ENCODE results near the gene ANKFN1. TPM values are rescaled to one million over a fixed set of nuclear protein-coding genes. Genes with fewer than 3 reads are reported as not detected.

Gene ANKFN1
- total RNA-seq, 2 experiments from 2014 or later, result not detected

GRCh38 chr17:56125830-56126819, 27.1 kb upstream of the ANKFN1 start:
- ChIA-PET POLR2A (no interaction called here), CTCF (interaction anchor here (0.6 to 1.5 kb wide), 5 partner anchors 76 to 590 kb away, joined by 3 to 5 read pairs (median 3); no protein-coding TSS in a partner anchor)
- no peak overlapping the region for H3K27ac Mint-ChIP-seq
- DNase-seq (peak; percentile 13), ATAC-seq (no peak)
- H3K27me3 Mint-ChIP-seq, result no peaks in the 10 kb centered on the region
- no peak overlapping the region for H3K4me3 Mint-ChIP-seq
- intact Hi-C loops (cut with DNase I, micrococcal nuclease), result loop anchor here (2.0 to 5.0 kb wide), 3 partner anchors 193 to 591 kb away; no protein-coding TSS in a partner anchor
- H3K36me3 Mint-ChIP-seq (ENCODE audit: low read depth), result no peaks in the 10 kb centered on the region
- H3K4me1 Mint-ChIP-seq, result no peaks in the 10 kb centered on the region
- H3K9me3 Mint-ChIP-seq (ENCODE audit: low read depth), result no peaks in the 10 kb centered on the region

GRCh38 chr17:56130026-56130425, 23.2 kb upstream of the ANKFN1 start:
- intact Hi-C loops (cut with DNase I, micrococcal nuclease), result loop anchor here in 1 of 2 experiments (5.0 kb wide), 1 partner anchor 187 kb away; no protein-coding TSS in a partner anchor
- no peak overlapping the region for H3K27ac Mint-ChIP-seq
- ChIA-PET CTCF (no interaction called here), POLR2A (no interaction called here)
- H3K9me3 Mint-ChIP-seq (ENCODE audit: low read depth), result no peaks in the 10 kb centered on the region
- no peaks in the 10 kb centered on the region for H3K27me3 Mint-ChIP-seq
- H3K36me3 Mint-ChIP-seq (ENCODE audit: low read depth), result no peaks in the 10 kb centered on the region
- ATAC-seq (no peak), DNase-seq (no peak)
- H3K4me1 Mint-ChIP-seq, result no peaks in the 10 kb centered on the region
- H3K4me3 Mint-ChIP-seq, result no peak overlapping the region

GRCh38 chr17:56130631-56131030, 22.6 kb upstream of the ANKFN1 start:
- ATAC-seq (no peak), DNase-seq (no peak)
- H3K27ac Mint-ChIP-seq, result no peak overlapping the region
- intact Hi-C loops (cut with DNase I, micrococcal nuclease), result loop anchor here in 1 of 2 experiments (5.0 kb wide), 1 partner anchor 187 kb away; no protein-coding TSS in a partner anchor
- H3K4me1 Mint-ChIP-seq, result no peaks in the 10 kb centered on the region
- H3K4me3 Mint-ChIP-seq, result no peak overlapping the region
- ChIA-PET CTCF (interaction anchor here (0.6 to 0.8 kb wide), 2 partner anchors 301 to 360 kb away, joined by 3 read pairs; no protein-coding TSS in a partner anchor), POLR2A (no interaction called here)
- no peaks in the 10 kb centered on the region for H3K36me3 Mint-ChIP-seq (ENCODE audit: low read depth)
- no peaks in the 10 kb centered on the region for H3K9me3 Mint-ChIP-seq (ENCODE audit: low read depth)
- no peaks in the 10 kb centered on the region for H3K27me3 Mint-ChIP-seq

GRCh38 chr17:56131431-56131830, 21.8 kb upstream of the ANKFN1 start:
- no peak overlapping the region for H3K27ac Mint-ChIP-seq
- no peaks in the 10 kb centered on the region for H3K9me3 Mint-ChIP-seq (ENCODE audit: low read depth)
- intact Hi-C loops (cut with DNase I, micrococcal nuclease), result loop anchor here in 1 of 2 experiments (5.0 kb wide), 1 partner anchor 186 kb away; no protein-coding TSS in a partner anchor
- H3K27me3 Mint-ChIP-seq, result no peaks in the 10 kb centered on the region
- CTCF ChIA-PET, result no interaction called here
- no peak overlapping the region for H3K4me3 Mint-ChIP-seq
- no peaks in the 10 kb centered on the region for H3K4me1 Mint-ChIP-seq
- POLR2A ChIA-PET, result no interaction called here
- no peaks in the 10 kb centered on the region for H3K36me3 Mint-ChIP-seq (ENCODE audit: low read depth)
- ATAC-seq (no peak), DNase-seq (no peak)

- intact Hi-C loops (cut with DNase I, micrococcal nuclease), result no loop called here
- CTCF ChIA-PET, result no interaction called here
- no peak overlapping the region for H3K4me3 Mint-ChIP-seq
- no peaks in the 10 kb centered on the region for H3K4me1 Mint-ChIP-seq
- H3K36me3 Mint-ChIP-seq (ENCODE audit: low read depth), result no peaks in the 10 kb centered on the region
- no peaks in the 10 kb centered on the region for H3K9me3 Mint-ChIP-seq (ENCODE audit: low read depth)
- DNase-seq (no peak), ATAC-seq (no peak)
- H3K27me3 Mint-ChIP-seq, result peaks cover 3% of the 10 kb centered on the region
- H3K27ac Mint-ChIP-seq, result no peak overlapping the region
- POLR2A ChIA-PET, result no interaction called here
These were observed 17.0 kb upstream of the ANKFN1 start for GRCh38 chr17:56136301-56136700.

GRCh38 chr17:56141046-56141839, 12.0 kb upstream of the ANKFN1 start:
- H3K36me3 Mint-ChIP-seq (ENCODE audit: low read depth), result no peaks in the 10 kb centered on the region
- H3K9me3 Mint-ChIP-seq (ENCODE audit: low read depth), result no peaks in the 10 kb centered on the region
- H3K27me3 Mint-ChIP-seq, result peaks cover 6% of the 10 kb centered on the region
- CTCF ChIA-PET, result no interaction called here
- H3K4me3 Mint-ChIP-seq, result no peak overlapping the region
- POLR2A ChIA-PET, result interaction anchor here (0.6 kb wide), 1 partner anchor 32 kb away, joined by 3 read pairs; no protein-coding TSS in a partner anchor
- ATAC-seq (no peak), DNase-seq (no peak)
- no peak overlapping the region for H3K27ac Mint-ChIP-seq
- H3K4me1 Mint-ChIP-seq, result no peaks in the 10 kb centered on the region
- intact Hi-C loops (cut with DNase I, micrococcal nuclease), result no loop called here

GRCh38 chr17:56142325-56142724, 10.9 kb upstream of the ANKFN1 start:
- Mint-ChIP-seq H3K27me3 (peaks cover 6% of the 10 kb centered on the region), H3K9me3 (ENCODE audit: low read depth) (no peaks in the 10 kb centered on the region), H3K36me3 (ENCODE audit: low read depth) (no peaks in the 10 kb centered on the region), H3K4me1 (no peaks in the 10 kb centered on the region), H3K27ac (no peak overlapping the region), H3K4me3 (no peak overlapping the region)
- no peak for ATAC-seq
- no peak for DNase-seq
- intact Hi-C loops (cut with DNase I, micrococcal nuclease), result no loop called here
- ChIA-PET POLR2A (no interaction called here), CTCF (no interaction called here)

- Mint-ChIP-seq H3K36me3 (ENCODE audit: low read depth) (no peaks in the 10 kb centered on the region), H3K4me1 (no peaks in the 10 kb centered on the region), H3K4me3 (no peak overlapping the region), H3K9me3 (ENCODE audit: low read depth) (no peaks in the 10 kb centered on the region), H3K27ac (no peak overlapping the region), H3K27me3 (peaks cover 6% of the 10 kb centered on the region)
- intact Hi-C loops (cut with DNase I, micrococcal nuclease), result no loop called here
- ChIA-PET POLR2A (no interaction called here), CTCF (no interaction called here)
- DNase-seq (no peak), ATAC-seq (no peak)
These were observed 10.5 kb upstream of the ANKFN1 start for GRCh38 chr17:56142781-56143180.

- ATAC-seq (no peak), DNase-seq (no peak)
- ChIA-PET CTCF (interaction anchor here (0.7 kb wide), 1 partner anchor 9 kb away, joined by 3 read pairs; no protein-coding TSS in a partner anchor), POLR2A (no interaction called here)
- no peak overlapping the region for H3K27ac Mint-ChIP-seq
- intact Hi-C loops (cut with DNase I, micrococcal nuclease), result no loop called here
- no peak overlapping the region for H3K4me3 Mint-ChIP-seq
- H3K9me3 Mint-ChIP-seq (ENCODE audit: low read depth), result no peaks in the 10 kb centered on the region
- no peaks in the 10 kb centered on the region for H3K4me1 Mint-ChIP-seq
- peaks cover 6% of the 10 kb centered on the region for H3K27me3 Mint-ChIP-seq
- no peaks in the 10 kb centered on the region for H3K36me3 Mint-ChIP-seq (ENCODE audit: low read depth)
These were observed 9.1 kb upstream of the ANKFN1 start for GRCh38 chr17:56144223-56144622.

GRCh38 chr17:56146534-56146933, 6.7 kb upstream of the ANKFN1 start:
- intact Hi-C loops (cut with DNase I, micrococcal nuclease), result no loop called here
- Mint-ChIP-seq H3K27me3 (peaks cover 3% of the 10 kb centered on the region), H3K9me3 (ENCODE audit: low read depth) (no peaks in the 10 kb centered on the region), H3K4me1 (no peaks in the 10 kb centered on the region), H3K4me3 (no peak overlapping the region), H3K36me3 (ENCODE audit: low read depth) (no peaks in the 10 kb centered on the region), H3K27ac (no peak overlapping the region)
- CTCF ChIA-PET, result no interaction called here
- ATAC-seq, result no peak
- DNase-seq, result no peak
- POLR2A ChIA-PET, result no interaction called here

- Mint-ChIP-seq H3K4me3 (no peak overlapping the region), H3K27ac (no peak overlapping the region), H3K27me3 (no peaks in the 10 kb centered on the region), H3K4me1 (no peaks in the 10 kb centered on the region), H3K9me3 (ENCODE audit: low read depth) (no peaks in the 10 kb centered on the region), H3K36me3 (ENCODE audit: low read depth) (no peaks in the 10 kb centered on the region)
- intact Hi-C loops (cut with DNase I, micrococcal nuclease), result no loop called here
- DNase-seq (no peak), ATAC-seq (no peak)
- ChIA-PET POLR2A (no interaction called here), CTCF (interaction anchor here (1.1 kb wide), 1 partner anchor 353 kb away, joined by 3 read pairs; no protein-coding TSS in a partner anchor)
These were observed 4.9 kb upstream of the ANKFN1 start for GRCh38 chr17:56148333-56148732.
